WTC11 (cell line): ENCODE measurements around the gene KSR1.

Source experiments
- AR ChIP-seq: fragments of 250-450 bp; sonication (Bioruptor Pico); IDR thresholded peaks from 2 replicates; pipeline ENCODE4 v1.9.0; 2021; ENCODE audit warnings: mild to moderate bottlenecking
- NFYB ChIP-seq: sonication (generic); formaldehyde crosslinking; conservative IDR thresholded peaks from 2 replicates; pipeline ENCODE4 v1.8.0; 2022; ENCODE audit warnings: low read depth, missing genetic modification reagents
- NR1H2 ChIP-seq: sonication (generic); formaldehyde crosslinking; IDR thresholded peaks from 2 replicates; pipeline ENCODE4 v1.9.0; 2021; ENCODE audit warnings: mild to moderate bottlenecking, moderate library complexity, missing genetic modification reagents
- SMAD4 ChIP-seq: sonication (generic); formaldehyde crosslinking; IDR thresholded peaks from 2 replicates; pipeline ENCODE4 v1.8.0; 2022; ENCODE audit warnings: mild to moderate bottlenecking, missing genetic modification reagents
- TEAD4 ChIP-seq: sonication (generic); formaldehyde crosslinking; IDR thresholded peaks from 2 replicates; pipeline ENCODE4 v1.8.0; 2022; ENCODE audit warnings: mild to moderate bottlenecking, missing genetic modification reagents
- ZSCAN18 ChIP-seq: fragments of 250-450 bp; sonication (Bioruptor Pico); IDR thresholded peaks from 2 replicates; pipeline ENCODE4 v2.1.2; 2022; ENCODE audit warnings: mild to moderate bottlenecking, moderate library complexity
- TF ChIP-seq, protein P1 (sequence below): sonication (generic); formaldehyde crosslinking; IDR thresholded peaks from 2 replicates; pipeline ENCODE4 v1.8.1; 2022; ENCODE audit warnings: mild to moderate bottlenecking, moderate library complexity, missing genetic modification reagents
- TF ChIP-seq, protein P2 (sequence below): fragments of 200-600 bp; IDR thresholded peaks from 2 replicates; pipeline ENCODE4 v1.8.0; 2022; ENCODE audit warnings: antibody characterized with exemption
- TF ChIP-seq, protein P3 (sequence below): sonication (generic); formaldehyde crosslinking; IDR thresholded peaks from 2 replicates; pipeline ENCODE4 v1.8.1; 2022; ENCODE audit warnings: mild to moderate bottlenecking, missing genetic modification reagents, moderate library complexity, borderline replicate concordance

DNA sequence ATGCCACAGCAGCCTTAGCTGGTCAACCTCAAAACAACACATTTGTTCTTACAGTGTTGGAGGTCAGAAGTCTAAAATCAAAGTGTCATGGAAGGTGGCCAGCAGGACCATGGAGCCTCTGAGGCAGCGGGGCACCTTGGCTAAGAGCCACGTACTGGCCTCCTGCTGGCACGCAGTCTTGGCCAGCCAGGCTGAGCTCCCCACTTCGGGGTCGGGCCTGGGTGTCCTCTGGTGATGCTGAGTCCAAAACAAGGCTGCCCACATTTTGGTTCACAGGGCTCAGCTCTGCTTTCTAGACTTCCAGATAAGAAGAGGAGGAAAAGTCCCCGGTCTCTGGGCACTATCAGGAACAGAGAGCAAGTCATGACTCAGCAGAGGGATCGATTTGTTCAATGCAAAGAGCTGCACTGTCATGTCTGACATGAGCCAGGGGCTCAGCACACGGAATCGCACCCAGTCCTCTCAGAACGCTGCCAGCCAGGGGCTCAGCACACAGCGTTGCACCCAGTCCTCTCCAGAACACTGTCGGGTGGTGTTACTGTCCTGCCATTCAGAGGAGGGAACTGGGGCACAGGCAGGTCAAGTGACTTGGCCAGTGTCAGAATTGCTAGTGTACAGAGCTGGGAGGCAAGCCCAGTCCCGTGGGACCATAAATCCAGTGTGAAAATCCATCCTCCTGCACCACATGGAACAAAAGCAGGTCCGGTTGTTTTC lies 177.2 kb downstream of the KSR1 start:
- TF ChIP-seq ZSCAN18 (CRISPR knock-in tag) (no peak), NFYB (CRISPR knock-in tag) (no peak), NR1H2 (CRISPR knock-in tag) (no peak), SMAD4 (no peak), TEAD4 (CRISPR knock-in tag) (no peak), AR (CRISPR knock-in tag) (no peak)
- TF ChIP-seq, protein P1, sequence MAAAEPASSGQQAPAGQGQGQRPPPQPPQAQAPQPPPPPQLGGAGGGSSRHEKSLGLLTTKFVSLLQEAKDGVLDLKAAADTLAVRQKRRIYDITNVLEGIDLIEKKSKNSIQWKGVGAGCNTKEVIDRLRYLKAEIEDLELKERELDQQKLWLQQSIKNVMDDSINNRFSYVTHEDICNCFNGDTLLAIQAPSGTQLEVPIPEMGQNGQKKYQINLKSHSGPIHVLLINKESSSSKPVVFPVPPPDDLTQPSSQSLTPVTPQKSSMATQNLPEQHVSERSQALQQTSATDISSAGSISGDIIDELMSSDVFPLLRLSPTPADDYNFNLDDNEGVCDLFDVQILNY (CRISPR knock-in tag) = no peak
- TF ChIP-seq, protein P2, sequence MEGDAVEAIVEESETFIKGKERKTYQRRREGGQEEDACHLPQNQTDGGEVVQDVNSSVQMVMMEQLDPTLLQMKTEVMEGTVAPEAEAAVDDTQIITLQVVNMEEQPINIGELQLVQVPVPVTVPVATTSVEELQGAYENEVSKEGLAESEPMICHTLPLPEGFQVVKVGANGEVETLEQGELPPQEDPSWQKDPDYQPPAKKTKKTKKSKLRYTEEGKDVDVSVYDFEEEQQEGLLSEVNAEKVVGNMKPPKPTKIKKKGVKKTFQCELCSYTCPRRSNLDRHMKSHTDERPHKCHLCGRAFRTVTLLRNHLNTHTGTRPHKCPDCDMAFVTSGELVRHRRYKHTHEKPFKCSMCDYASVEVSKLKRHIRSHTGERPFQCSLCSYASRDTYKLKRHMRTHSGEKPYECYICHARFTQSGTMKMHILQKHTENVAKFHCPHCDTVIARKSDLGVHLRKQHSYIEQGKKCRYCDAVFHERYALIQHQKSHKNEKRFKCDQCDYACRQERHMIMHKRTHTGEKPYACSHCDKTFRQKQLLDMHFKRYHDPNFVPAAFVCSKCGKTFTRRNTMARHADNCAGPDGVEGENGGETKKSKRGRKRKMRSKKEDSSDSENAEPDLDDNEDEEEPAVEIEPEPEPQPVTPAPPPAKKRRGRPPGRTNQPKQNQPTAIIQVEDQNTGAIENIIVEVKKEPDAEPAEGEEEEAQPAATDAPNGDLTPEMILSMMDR = no peak
- TF ChIP-seq, protein P3, sequence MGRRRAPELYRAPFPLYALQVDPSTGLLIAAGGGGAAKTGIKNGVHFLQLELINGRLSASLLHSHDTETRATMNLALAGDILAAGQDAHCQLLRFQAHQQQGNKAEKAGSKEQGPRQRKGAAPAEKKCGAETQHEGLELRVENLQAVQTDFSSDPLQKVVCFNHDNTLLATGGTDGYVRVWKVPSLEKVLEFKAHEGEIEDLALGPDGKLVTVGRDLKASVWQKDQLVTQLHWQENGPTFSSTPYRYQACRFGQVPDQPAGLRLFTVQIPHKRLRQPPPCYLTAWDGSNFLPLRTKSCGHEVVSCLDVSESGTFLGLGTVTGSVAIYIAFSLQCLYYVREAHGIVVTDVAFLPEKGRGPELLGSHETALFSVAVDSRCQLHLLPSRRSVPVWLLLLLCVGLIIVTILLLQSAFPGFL (CRISPR knock-in tag) = no peak
